Stimulated activated CD4-positive, alpha-beta T cell treated with anti-CD3 and anti-CD28 coated beads, Interleukin-12 subunit alpha, Interleukin-12 subunit beta, amount 100 ng/mL, for 24 hours (primary cell): ENCODE results near the gene CCRL2.
A peak's percentile ranks its signal among the peaks of the same experiment; 100 is the strongest.

Experiments
- DNase-seq, 2 experiments: peaks; one replicate each; pipeline ENCODE4 v3.0.0-alpha.2; 2020; ENCODE audit warnings: low read depth in 2 of 2

Gene CCRL2, protein sequence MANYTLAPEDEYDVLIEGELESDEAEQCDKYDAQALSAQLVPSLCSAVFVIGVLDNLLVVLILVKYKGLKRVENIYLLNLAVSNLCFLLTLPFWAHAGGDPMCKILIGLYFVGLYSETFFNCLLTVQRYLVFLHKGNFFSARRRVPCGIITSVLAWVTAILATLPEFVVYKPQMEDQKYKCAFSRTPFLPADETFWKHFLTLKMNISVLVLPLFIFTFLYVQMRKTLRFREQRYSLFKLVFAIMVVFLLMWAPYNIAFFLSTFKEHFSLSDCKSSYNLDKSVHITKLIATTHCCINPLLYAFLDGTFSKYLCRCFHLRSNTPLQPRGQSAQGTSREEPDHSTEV

DNA sequence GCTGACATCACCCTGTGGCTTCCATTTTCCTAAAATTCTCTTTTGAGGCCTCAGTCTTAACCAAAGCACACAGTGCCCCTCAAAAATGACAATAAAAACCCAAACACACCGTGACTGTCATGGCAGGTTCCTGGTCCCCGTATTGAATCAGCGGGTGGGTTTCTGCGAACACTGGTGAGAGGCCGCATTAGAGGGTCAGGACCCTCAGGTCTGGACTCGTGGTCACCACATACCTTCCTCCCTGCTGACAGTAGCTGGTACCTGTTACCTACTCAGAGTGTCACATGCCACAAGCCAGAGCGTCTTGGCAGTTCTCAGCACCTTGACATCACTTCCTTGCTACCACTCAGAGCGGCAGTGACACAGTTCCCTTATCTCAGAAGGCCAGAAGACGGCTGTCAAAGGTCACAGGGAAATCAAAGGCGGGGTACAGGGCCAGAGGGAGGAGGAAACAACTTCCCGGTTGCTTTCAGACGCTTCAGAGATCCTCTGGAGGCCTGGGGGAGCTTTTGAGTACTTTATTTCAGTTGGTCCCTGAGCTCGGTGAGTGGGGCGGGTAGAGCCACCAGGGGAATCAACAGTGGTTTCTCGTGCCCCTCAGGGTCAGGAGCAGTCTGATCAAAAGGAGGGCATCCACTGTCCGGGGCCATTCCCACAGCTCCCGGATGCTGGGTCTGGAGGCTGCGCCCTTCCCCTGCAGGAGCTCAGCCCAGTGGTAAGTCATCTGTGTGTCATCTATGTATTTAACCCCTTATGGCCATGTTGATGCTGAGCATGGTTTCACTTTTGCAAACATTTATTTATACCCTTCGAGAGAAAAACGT is at the start of gene CCRL2, which contains the start of gene CCR5AS:
Gene CCRL2 (plus strand): TSS at position 472 of the 824 bp plus-strand sequence. CDS start 821 bp downstream, outside the sequence.
Gene CCR5AS (minus strand): TSS at position 279 of the 824 bp plus-strand sequence.
- DNase-seq: peak in 1 of 2 experiments; percentile 9

DNA sequence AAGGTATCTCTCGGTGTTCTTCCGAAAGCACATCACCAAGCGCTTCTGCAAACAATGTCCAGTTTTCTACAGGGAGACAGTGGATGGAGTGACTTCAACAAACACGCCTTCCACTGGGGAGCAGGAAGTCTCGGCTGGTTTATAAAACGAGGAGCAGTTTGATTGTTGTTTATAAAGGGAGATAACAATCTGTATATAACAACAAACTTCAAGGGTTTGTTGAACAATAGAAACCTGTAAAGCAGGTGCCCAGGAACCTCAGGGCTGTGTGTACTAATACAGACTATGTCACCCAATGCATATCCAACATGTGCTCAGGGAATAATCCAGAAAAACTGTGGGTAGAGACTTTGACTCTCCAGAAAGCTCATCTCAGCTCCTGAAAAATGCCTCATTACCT is 48.6 kb upstream of the CCRL2 start:
- DNase-seq: no peak

DNA sequence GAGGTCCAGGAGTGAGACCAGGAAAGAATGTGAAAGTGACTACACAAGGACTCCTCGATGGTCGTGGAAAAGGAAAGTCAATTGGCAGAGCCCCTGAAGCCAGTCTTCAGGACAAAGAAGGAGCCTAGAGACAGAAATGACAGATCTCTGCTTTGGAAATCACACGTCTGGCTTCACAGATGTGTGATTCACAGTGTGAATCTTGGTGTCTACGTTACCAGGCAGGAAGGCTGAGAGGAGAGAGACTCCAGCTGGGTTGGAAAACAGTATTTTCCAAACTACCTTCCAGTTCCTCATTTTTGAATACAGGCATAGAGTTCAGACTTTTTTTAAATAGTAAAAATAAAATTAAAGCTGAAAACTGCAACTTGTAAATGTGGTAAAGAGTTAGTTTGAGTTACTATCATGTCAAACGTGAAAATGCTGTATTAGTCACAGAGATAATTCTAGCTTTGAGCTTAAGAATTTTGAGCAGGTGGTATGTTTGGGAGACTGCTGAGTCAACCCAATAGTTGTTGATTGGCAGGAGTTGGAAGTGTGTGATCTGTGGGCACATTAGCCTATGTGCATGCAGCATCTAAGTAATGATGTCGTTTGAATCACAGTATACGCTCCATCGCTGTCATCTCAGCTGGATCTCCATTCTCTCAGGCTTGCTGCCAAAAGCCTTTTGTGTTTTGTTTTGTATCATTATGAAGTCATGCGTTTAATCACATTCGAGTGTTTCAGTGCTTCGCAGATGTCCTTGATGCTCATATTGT is 47.1 kb upstream of the CCRL2 start:
- DNase-seq: no peak

DNA sequence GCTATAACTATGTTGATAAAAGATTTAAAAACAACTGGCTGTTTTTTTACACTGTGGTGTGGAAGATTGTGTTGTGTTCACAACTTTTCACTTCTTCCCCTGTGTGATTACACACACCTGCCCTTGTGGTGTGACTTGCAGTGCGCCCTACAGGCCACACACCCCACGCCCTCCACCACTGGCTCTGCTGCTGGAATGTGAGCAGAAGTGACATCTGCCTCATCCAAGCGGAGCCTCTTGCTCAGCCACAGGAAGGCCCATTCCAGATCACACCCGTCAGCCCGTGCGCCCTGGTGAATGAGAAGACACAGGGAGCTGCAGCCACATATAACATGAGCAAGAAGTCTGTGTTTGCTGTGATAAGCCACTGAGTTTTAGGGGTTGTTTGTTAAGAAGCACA is 46.2 kb upstream of the CCRL2 start:
- DNase-seq: no peak

DNA sequence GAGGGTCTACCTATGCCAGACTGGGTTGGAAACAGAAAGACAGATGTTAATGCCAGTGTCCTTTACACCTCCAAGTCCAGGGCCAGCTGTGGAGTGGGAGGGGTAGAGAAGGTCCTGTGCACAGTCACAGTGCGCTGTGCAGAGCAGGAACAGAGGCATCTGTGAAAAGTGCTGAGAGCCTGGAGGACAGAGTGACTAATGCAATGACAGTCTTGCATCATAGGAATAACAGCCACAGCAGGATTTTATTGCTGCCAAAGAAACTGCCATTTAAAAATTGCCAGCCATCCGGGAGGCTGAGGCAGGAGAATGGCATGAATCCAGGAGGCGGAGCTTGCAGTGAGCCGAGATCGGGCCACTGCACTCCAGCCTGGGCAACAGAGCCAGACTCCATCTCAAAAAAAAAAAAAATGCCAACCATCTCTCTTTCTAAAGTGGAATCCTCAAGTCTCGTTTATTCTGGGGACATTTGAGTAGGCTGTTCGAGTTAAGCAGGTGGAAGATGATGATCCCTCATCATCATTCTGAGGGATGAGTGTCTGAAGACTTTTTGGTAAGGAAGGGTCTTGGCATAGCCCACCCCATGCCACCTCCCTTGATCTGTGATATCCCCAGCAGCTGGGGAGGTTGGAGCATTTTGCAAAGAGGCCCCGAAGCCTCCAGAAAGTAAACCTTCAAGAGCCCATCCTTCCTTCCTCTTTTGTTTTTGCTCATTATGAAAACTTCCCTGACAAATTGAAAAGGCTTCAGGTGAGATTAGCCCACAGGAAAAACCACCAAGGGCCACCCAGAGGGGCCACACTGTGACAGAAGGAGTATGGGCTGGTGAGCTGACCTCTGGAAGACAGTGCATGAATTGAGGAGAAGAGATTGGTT is 45.4 kb upstream of the CCRL2 start:
- DNase-seq: no peak

DNA sequence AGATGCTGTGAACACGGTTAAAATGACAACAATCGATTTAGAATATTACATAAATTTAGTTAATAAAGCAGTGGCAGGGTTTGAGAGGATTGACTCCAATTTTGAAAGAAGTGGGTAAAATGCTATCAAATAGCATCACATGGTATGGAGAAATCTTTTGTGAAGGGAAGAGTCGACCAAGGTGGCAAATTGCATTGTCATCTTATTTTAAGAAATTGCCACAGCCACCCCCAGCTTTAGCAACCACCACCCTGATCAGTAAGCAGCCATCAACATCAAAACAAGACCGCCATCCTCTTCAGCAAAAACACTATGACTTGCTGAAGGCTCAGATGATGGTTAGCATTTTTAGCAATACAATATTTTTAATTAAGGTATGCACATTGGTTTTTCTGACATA is 42.0 kb upstream of the CCRL2 start:
- DNase-seq: no peak

DNA sequence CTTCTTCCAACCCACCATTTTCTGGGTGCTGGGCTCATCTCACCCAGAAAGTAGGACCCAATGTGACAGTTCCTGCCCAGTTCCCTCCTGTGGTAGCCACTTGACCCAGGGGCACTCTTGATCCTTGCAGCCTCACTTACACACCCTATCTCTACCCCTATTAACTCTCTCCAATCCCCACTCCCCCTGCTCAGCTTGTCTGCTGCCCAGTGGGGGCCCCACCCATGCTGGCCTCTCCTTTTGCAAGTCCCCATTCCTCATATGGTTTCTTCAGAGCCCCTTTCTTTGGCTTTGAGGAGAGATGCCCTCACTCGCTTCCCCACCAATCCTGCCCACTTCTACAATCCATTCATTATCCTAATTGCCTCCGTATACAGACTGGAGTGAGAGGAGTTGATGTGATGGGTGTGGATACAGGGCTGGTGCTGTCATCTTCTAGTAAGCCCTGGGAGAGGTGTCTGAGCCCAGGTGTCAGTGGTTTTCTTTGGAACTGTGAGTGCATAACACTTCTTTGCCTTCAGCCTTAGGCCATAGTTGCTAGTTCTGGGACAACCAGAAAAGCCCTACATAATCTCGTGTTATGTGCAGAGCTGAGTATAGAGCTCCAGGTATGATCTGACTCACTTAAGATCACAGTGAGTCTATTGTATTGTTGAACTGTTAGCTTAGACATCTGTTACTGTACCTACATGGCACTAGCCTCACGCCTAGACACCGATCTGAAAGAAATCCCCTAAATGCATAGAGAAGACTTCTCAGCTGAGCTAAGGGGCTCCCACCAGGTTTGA is 41.1 kb upstream of the CCRL2 start:
- DNase-seq: no peak

DNA sequence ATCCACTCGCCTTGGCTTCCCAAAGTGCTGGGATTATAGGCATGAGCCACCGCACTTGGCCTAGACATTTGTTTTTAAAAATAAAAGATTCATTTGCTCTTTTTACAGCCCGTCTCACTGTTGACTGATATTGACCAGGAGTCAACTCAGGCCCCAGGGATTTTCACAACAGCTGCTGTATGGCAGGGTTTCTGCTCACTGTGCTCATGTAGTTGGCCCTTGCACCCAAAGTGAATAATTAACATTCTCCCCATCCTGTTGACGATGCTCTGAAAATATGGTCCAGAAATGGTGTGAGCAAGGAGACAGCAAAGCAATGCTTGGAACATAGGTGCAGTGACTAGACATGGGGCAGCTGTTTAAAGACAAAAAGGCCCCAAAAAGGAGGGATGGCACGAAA is 39.2 kb upstream of the CCRL2 start:
- no peak for DNase-seq

DNA sequence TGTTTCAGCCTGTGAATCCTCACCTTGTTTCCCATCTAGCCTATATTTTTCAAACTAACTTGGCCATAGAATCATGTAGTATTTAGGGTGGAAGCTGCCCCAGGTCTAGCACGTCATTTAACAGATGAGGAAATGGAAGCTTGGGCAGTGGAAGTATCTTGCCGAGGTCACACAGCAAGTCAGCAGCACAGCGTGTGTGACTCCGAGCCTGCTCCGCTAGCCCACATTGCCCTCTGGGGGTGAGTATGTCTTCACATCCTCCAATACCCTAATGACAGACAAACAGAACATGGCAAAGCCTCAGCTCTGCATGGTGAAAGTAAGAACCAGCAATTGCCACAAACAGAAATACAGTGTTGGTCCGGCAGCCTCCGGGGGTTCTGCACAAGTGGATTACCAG is 38.5 kb upstream of the CCRL2 start:
- DNase-seq: peak in 1 of 2 experiments; percentile 33

DNA sequence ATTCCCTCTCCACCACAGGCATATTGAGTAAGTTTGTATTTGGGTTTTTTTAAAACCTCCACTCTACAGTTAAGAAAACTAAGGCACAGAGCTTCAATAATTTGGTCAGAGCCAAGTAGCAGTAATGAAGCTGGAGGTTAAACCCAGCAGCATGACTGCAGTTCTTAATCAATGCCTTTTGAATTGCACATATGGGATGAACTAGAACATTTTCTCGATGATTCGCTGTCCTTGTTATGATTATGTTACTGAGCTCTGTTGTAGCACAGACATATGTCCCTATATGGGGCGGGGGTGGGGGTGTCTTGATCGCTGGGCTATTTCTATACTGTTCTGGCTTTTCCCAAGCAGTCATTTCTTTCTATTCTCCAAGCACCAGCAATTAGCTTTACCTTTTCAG is 37.9 kb upstream of the CCRL2 start:
- DNase-seq: no peak

DNA sequence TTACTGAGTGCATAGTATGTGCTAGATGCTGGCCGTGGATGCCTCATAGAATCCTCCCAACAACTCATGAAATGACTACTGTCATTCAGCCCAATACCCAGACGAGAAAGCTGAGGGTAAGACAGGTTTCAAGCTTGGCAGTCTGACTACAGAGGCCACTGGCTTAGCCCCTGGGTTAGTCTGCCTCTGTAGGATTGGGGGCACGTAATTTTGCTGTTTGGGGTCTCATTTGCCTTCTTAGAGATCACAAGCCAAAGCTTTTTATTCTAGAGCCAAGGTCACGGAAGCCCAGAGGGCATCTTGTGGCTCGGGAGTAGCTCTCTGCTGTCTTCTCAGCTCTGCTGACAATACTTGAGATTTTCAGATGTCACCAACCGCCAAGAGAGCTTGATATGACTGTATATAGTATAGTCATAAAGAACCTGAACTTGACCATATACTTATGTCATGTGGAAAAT is 37.4 kb upstream of the CCRL2 start:
- peak in 1 of 2 experiments; percentile 31 for DNase-seq

DNA sequence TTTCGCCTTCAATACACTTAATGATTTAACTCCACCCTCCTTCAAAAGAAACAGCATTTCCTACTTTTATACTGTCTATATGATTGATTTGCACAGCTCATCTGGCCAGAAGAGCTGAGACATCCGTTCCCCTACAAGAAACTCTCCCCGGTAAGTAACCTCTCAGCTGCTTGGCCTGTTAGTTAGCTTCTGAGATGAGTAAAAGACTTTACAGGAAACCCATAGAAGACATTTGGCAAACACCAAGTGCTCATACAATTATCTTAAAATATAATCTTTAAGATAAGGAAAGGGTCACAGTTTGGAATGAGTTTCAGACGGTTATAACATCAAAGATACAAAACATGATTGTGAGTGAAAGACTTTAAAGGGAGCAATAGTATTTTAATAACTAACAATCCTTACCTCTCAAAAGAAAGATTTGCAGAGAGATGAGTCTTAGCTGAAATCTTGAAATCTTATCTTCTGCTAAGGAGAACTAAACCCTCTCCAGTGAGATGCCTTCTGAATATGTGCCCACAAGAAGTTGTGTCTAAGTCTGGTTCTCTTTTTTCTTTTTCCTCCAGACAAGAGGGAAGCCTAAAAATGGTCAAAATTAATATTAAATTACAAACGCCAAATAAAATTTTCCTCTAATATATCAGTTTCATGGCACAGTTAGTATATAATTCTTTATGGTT is 36.1 kb upstream of the CCRL2 start, which contains the start of gene CCR5:
Gene CCR5 (plus strand): TSS at position 108 of the 680 bp plus-strand sequence. CDS start 1,957 bp downstream, outside the sequence.
- no peak for DNase-seq

DNA sequence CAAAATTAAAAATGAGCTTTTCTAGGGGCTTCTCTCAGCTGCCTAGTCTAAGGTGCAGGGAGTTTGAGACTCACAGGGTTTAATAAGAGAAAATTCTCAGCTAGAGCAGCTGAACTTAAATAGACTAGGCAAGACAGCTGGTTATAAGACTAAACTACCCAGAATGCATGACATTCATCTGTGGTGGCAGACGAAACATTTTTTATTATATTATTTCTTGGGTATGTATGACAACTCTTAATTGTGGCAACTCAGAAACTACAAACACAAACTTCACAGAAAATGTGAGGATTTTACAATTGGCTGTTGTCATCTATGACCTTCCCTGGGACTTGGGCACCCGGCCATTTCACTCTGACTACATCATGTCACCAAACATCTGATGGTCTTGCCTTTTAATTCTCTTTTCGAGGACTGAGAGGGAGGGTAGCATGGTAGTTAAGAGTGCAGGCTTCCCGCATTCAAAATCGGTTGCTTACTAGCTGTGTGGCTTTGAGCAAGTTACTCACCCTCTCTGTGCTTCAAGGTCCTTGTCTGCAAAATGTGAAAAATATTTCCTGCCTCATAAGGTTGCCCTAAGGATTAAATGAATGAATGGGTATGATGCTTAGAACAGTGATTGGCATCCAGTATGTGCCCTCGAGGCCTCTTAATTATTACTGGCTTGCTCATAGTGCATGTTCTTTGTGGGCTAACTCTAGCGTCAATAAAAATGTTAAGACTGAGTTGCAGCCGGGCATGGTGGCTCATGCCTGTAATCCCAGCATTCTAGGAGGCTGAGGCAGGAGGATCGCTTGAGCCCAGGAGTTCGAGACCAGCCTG is 35.3 kb upstream of the CCRL2 start:
- no peak for DNase-seq

DNA sequence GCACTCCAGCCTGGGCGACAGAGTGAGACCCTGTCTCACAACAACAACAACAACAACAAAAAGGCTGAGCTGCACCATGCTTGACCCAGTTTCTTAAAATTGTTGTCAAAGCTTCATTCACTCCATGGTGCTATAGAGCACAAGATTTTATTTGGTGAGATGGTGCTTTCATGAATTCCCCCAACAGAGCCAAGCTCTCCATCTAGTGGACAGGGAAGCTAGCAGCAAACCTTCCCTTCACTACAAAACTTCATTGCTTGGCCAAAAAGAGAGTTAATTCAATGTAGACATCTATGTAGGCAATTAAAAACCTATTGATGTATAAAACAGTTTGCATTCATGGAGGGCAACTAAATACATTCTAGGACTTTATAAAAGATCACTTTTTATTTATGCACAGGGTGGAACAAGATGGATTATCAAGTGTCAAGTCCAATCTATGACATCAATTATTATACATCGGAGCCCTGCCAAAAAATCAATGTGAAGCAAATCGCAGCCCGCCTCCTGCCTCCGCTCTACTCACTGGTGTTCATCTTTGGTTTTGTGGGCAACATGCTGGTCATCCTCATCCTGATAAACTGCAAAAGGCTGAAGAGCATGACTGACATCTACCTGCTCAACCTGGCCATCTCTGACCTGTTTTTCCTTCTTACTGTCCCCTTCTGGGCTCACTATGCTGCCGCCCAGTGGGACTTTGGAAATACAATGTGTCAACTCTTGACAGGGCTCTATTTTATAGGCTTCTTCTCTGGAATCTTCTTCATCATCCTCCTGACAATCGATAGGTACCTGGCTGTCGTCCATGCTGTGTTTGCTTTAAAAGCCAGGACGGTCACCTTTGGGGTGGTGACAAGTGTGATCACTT is 34.3 kb upstream of the CCRL2 start:
- DNase-seq: no peak

DNA sequence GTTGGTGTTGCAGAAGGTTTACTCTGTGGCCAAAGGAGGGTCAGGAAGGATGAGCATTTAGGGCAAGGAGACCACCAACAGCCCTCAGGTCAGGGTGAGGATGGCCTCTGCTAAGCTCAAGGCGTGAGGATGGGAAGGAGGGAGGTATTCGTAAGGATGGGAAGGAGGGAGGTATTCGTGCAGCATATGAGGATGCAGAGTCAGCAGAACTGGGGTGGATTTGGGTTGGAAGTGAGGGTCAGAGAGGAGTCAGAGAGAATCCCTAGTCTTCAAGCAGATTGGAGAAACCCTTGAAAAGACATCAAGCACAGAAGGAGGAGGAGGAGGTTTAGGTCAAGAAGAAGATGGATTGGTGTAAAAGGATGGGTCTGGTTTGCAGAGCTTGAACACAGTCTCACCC is 32.3 kb upstream of the CCRL2 start:
- no peak for DNase-seq

DNA sequence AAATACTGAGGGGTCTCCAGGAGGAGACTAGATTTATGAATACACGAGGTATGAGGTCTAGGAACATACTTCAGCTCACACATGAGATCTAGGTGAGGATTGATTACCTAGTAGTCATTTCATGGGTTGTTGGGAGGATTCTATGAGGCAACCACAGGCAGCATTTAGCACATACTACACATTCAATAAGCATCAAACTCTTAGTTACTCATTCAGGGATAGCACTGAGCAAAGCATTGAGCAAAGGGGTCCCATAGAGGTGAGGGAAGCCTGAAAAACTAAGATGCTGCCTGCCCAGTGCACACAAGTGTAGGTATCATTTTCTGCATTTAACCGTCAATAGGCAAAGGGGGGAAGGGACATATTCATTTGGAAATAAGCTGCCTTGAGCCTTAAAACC is 31.8 kb upstream of the CCRL2 start:
- no peak for DNase-seq

DNA sequence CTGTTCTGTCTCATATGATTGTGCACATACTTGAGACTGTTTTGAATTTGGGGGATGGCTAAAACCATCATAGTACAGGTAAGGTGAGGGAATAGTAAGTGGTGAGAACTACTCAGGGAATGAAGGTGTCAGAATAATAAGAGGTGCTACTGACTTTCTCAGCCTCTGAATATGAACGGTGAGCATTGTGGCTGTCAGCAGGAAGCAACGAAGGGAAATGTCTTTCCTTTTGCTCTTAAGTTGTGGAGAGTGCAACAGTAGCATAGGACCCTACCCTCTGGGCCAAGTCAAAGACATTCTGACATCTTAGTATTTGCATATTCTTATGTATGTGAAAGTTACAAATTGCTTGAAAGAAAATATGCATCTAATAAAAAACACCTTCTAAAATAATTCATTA is 31.2 kb upstream of the CCRL2 start:
- DNase-seq: no peak
